HepG2 (cell line): ENCODE measurements around the gene DMKN. TPM values are rescaled to one million over a fixed set of nuclear protein-coding genes. Genes with fewer than 3 reads are reported as not detected.

Experiments used
- ATAC-seq: fragments of 200-7000 bp; cut with Tn5 transposase; 3 replicates; pipeline ENCODE4 v1.9.1; 2020; ENCODE audit warnings: mild to moderate bottlenecking, moderate library complexity
- BruUV-seq: library from RNA; stranded (reverse); fragments of 400-500 nt; replicated peaks from 2 replicates; lab custom pipeline; 2021; lab: Mats Ljungman, UMichigan
- CTCF ChIA-PET: fragments of 300-600 bp; formaldehyde crosslinking; extraction: SDS; loops from one replicate; lab custom pipeline; 2021; ENCODE audit warnings: low total read pairs, inconsistent platforms, low intra/inter-chr PET ratio; lab: Yijun Ruan, JAX
- POLR2A ChIA-PET: fragments of 350-600 bp; sonication (Branson Sonifier 250); formaldehyde crosslinking; loops from one replicate; lab custom pipeline; 2020; ENCODE audit warnings: antibody characterized with exemption, inconsistent platforms; lab: Yijun Ruan, JAX
- DNase-seq: peaks from one replicate; pipeline ENCODE4 v3.0.0-alpha.2; 2015; ENCODE audit warnings: low spot score
- FAIRE-seq: peaks from 3 replicates; lab custom pipeline; 2011; peaks lifted over from hg19 to GRCh38; lab: Jason Lieb, UNC
- H2AFZ ChIP-seq: one replicate; pipeline ENCODE4 v1.6.1; 2011; ENCODE audit warnings: low read length, inconsistent platforms
- H3K27ac ChIP-seq: fragments of 300-600 bp; 3 replicates; pipeline ENCODE4 v1.8.0; 2011; ENCODE audit warnings: mixed run types, mild to moderate bottlenecking, mixed read lengths, low read length, inconsistent platforms; ENCODE audit not compliant: insufficient read depth; ENCODE audit errors: extremely low read length
- H3K27me3 ChIP-seq, 2 experiments: fragments of 200-600 bp in 1 of 2; 2 replicates in 1 of 2; 3 replicates in 1 of 2; pipeline versions ENCODE4 v1.6.0 to v1.8.0; 2011; ENCODE audit warnings: low read length in 2 of 2, mild to moderate bottlenecking in 2 of 2, moderate library complexity in 2 of 2, inconsistent platforms in 1 of 2; ENCODE audit not compliant: insufficient read depth in 2 of 2, control insufficient read depth in 1 of 2
- H3K36me3 ChIP-seq, 2 experiments: fragments of 200-600 bp in 1 of 2; replicated peaks in 1 of 2; 2 replicates in 1 of 2; 3 replicates in 1 of 2; pipeline versions ENCODE4 v1.5.1 to v1.8.0; 2011; ENCODE audit warnings: low read length in 2 of 2, inconsistent platforms in 1 of 2; ENCODE audit not compliant: insufficient read depth in 2 of 2, control insufficient read depth in 1 of 2
- H3K4me1 ChIP-seq: 2 replicates; pipeline ENCODE4 v1.5.1; 2012; ENCODE audit warnings: low read length, inconsistent platforms; ENCODE audit not compliant: insufficient read depth
- H3K4me2 ChIP-seq: 2 replicates; pipeline ENCODE4 v1.6.0; 2011; ENCODE audit warnings: low read depth, low read length, inconsistent platforms
- H3K4me3 ChIP-seq, 3 experiments: fragments of 200-600 bp in 1 of 3; sonication (generic), shearing (Covaris generic) in 1 of 3; replicated peaks in 1 of 3; 2 replicates each; pipeline ENCODE4 v1.5.1; 2011 to 2016; ENCODE audit warnings: low read length in 3 of 3, inconsistent platforms in 2 of 3, low read depth in 2 of 3, mild to moderate bottlenecking in 2 of 3, control low read depth in 1 of 3, mixed read lengths in 1 of 3; ENCODE audit not compliant: insufficient read depth in 1 of 3
- H3K79me2 ChIP-seq: one replicate; pipeline ENCODE4 v1.6.1; 2011; ENCODE audit warnings: low read length, inconsistent platforms; ENCODE audit not compliant: insufficient read depth
- H3K9ac ChIP-seq: 2 replicates; pipeline ENCODE4 v1.6.0; 2011; ENCODE audit warnings: mild to moderate bottlenecking, low read depth, low read length, inconsistent platforms; ENCODE audit not compliant: insufficient read depth
- H3K9me3 ChIP-seq: 2 replicates; pipeline ENCODE4 v1.5.1; 2012; ENCODE audit warnings: mild to moderate bottlenecking, low read length
- H4K20me1 ChIP-seq: 2 replicates; pipeline ENCODE4 v1.6.0; 2011; ENCODE audit warnings: inconsistent platforms, mild to moderate bottlenecking, low read length, moderate library complexity; ENCODE audit not compliant: insufficient read depth
- CCAR2 ChIP-seq: fragments of 200-400 bp; formaldehyde crosslinking; optimal IDR thresholded peaks from 2 replicates; pipeline ENCODE3; 2018; ENCODE audit warnings: low read depth, mild to moderate bottlenecking, low read length, moderate library complexity
- GATAD2A ChIP-seq: IDR thresholded peaks from 2 replicates; pipeline ENCODE4 v1.6.1; 2016
- PHB2 ChIP-seq: fragments of 450-650 bp; IDR thresholded peaks from 2 replicates; pipeline ENCODE4 v1.6.1; 2018; ENCODE audit not compliant: partially characterized antibody
- TMF1 ChIP-seq: sonication (generic); formaldehyde crosslinking; IDR thresholded peaks from 2 replicates; pipeline ENCODE4 v1.8.1; 2022; ENCODE audit warnings: low read depth, missing genetic modification reagents
- ZMYM4 ChIP-seq: sonication (generic); formaldehyde crosslinking; IDR thresholded peaks from 2 replicates; pipeline ENCODE4 v1.8.1; 2023; ENCODE audit warnings: mild to moderate bottlenecking, missing genetic modification reagents
- ZNF17 ChIP-seq: sonication (generic); formaldehyde crosslinking; IDR thresholded peaks from 2 replicates; pipeline ENCODE4 v1.5.0; 2020; ENCODE audit warnings: mild to moderate bottlenecking, missing genetic modification reagents
- ZNF33B ChIP-seq: sonication (generic); formaldehyde crosslinking; IDR thresholded peaks from 2 replicates; pipeline ENCODE4 v1.5.1; 2020; ENCODE audit warnings: mild to moderate bottlenecking, missing genetic modification reagents
- ZNF382 ChIP-seq: sonication (generic); formaldehyde crosslinking; IDR thresholded peaks from 2 replicates; pipeline ENCODE4 v1.5.0; 2020; ENCODE audit warnings: missing genetic modification reagents, mild to moderate bottlenecking, borderline replicate concordance
- ZNF709 ChIP-seq: sonication (generic); formaldehyde crosslinking; IDR thresholded peaks from 2 replicates; pipeline ENCODE4 v1.5.0; 2020; ENCODE audit warnings: mild to moderate bottlenecking, missing genetic modification reagents
- WGBS: methylation state at CpG from one replicate; pipeline ENCODE4 v1.1.6; 2017; ENCODE audit warnings: low lambda C conversion rate; 5-methylcytosine and 5-hydroxymethylcytosine counted together
- in situ Hi-C: cut with HindIII; loops from 2 replicates; pipeline ENCODE4 v1.10.0; 2017; ENCODE audit warnings: low pct_unique_long_range_greater_than_20kb; ENCODE audit not compliant: extremely low pct_ligation_motif_present
- intact Hi-C: fragments of 100-400 bp; cut with micrococcal nuclease; formaldehyde crosslinking; loops from one replicate; pipeline ENCODE4 v1.10.0; 2022; ENCODE audit not compliant: unreplicated experiment
- polyA plus RNA-seq, 8 experiments: library from polyadenylated mRNA; depleted of rRNA in 3 of 8; stranded (reverse) in 7 of 8; unstranded in 1 of 8; fragments of >200 nt; fragmentation: Illumina TruSeq in 4 of 8; extraction: Trizol in 4 of 8; gene quantifications; 2 replicates each; pipeline versions ENCODE4 v1.2.1 to v1.2.3, GENCODE V29; 2011 to 2016; ENCODE audit warnings: low read depth in 4 of 8, missing spikeins in 1 of 8, mixed read lengths in 1 of 8; ENCODE audit not compliant: insufficient read depth in 1 of 8
- total RNA-seq, 5 experiments: library from RNA; depleted of rRNA; stranded (reverse); fragments of >200 nt; fragmentation: Illumina TruSeq; extraction: Trizol; gene quantifications; 2 replicates each; pipeline ENCODE4 v1.2.3, GENCODE V29; 2016; ENCODE audit warnings: low read depth in 1 of 5
- TF ChIP-seq, protein P1 (sequence below): sonication (generic); formaldehyde crosslinking; IDR thresholded peaks from 2 replicates; pipeline ENCODE4 v1.4.0; 2020; ENCODE audit warnings: mild to moderate bottlenecking, low read depth, missing genetic modification reagents
- TF ChIP-seq, protein P2 (sequence below): sonication (generic); formaldehyde crosslinking; IDR thresholded peaks from 2 replicates; pipeline ENCODE4 v1.5.0; 2020; ENCODE audit warnings: mild to moderate bottlenecking, missing genetic modification reagents

DMKN gene
- total and polyA plus RNA-seq, 2 of the 13 experiments (the other 11 are each of a cell fraction or from before 2014, with no cell fraction given) = 50.8 to 57.1 TPM

DNA sequence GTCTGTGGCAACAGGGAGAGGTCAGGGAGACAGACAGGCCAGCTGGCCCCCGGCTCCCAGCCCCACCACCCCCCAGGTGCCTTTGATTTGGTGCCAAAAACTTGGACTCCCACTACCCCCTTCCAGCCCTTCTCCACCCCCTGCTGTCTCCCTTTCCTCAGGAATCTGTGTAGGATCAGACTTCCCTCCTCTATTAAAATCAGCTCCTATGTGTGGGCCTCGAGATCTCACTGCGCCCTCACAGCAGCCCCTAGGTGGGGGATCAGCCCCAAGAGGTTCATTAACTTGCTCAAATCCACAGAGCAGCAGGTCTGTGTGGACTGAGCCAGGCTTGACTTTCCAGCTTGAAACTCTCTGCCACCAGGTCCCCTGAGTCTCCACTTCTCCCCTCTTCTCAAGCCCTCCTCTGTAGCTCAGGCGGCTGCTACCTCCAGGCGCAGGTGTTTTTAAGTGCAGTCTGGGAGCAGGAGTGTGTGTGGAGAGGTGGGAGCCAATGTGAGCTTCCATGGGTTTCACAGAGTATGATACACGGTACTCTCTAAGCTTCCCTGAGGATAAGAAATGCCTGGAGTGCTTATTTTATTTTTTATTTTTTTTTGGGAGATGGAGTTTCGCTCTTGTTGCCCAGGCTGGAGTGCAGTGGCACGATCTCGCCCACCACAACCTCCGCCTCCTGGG is 21.5 kb upstream of the DMKN start:
- WGBS = 66% methylated on average over 8 of the region's 10 CpGs
- no peak for DNase-seq
- Histone ChIP-seq H3K4me3 (no peak overlapping the region), H3K9me3 (no peaks in the 10 kb centered on the region), H3K27ac (no peak overlapping the region), H3K36me3 (no peaks in the 10 kb centered on the region), H3K9ac (no peak overlapping the region), H3K79me2 (no peaks in the 10 kb centered on the region), H3K27me3 (peaks cover 2 to 3% of the 10 kb centered on the region in 2 experiments; a peak in 4 of 5 replicates), H4K20me1 (no peaks in the 10 kb centered on the region), H3K4me2 (no peak overlapping the region), H2AFZ (no peak overlapping the region), H3K4me1 (peaks cover 39% of the 10 kb centered on the region)
- ATAC-seq = peak; percentile 16; the same call in 2 of the 3 replicates
- ChIA-PET POLR2A (no interaction called here), CTCF (no interaction called here)
- TF ChIP-seq, protein P1, sequence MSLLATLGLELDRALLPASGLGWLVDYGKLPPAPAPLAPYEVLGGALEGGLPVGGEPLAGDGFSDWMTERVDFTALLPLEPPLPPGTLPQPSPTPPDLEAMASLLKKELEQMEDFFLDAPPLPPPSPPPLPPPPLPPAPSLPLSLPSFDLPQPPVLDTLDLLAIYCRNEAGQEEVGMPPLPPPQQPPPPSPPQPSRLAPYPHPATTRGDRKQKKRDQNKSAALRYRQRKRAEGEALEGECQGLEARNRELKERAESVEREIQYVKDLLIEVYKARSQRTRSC (CRISPR knock-in tag) = no peak
- no peak for TF ChIP-seq ZNF709 (CRISPR knock-in tag)
- TF ChIP-seq ZNF33B (CRISPR knock-in tag) = no peak
- TF ChIP-seq CCAR2 = no peak
- TF ChIP-seq TMF1 = no peak
- TF ChIP-seq, protein P2, sequence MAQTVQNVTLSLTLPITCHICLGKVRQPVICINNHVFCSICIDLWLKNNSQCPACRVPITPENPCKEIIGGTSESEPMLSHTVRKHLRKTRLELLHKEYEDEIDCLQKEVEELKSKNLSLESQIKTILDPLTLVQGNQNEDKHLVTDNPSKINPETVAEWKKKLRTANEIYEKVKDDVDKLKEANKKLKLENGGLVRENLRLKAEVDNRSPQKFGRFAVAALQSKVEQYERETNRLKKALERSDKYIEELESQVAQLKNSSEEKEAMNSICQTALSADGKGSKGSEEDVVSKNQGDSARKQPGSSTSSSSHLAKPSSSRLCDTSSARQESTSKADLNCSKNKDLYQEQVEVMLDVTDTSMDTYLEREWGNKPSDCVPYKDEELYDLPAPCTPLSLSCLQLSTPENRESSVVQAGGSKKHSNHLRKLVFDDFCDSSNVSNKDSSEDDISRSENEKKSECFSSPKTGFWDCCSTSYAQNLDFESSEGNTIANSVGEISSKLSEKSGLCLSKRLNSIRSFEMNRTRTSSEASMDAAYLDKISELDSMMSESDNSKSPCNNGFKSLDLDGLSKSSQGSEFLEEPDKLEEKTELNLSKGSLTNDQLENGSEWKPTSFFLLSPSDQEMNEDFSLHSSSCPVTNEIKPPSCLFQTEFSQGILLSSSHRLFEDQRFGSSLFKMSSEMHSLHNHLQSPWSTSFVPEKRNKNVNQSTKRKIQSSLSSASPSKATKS = no peak
- no peak for TF ChIP-seq ZNF382 (CRISPR knock-in tag)
- TF ChIP-seq ZMYM4 (CRISPR knock-in tag) = no peak
- TF ChIP-seq PHB2 = no peak
- no peak for TF ChIP-seq GATAD2A (CRISPR knock-in tag)
- TF ChIP-seq ZNF17 (CRISPR knock-in tag) = no peak
- no TSS peak for BruUV-seq
- in situ Hi-C loops = no loop called here
- intact Hi-C loops = no loop called here
- FAIRE-seq = no peak
